SU-DHL-6 (cell line): ENCODE measurements around the gene NSMCE3.

Experiments
- CTCF ChIP-seq: fragments of 200-600 bp; sonication (generic); IDR thresholded peaks from one replicate; pipeline ENCODE4 v1.5.1; 2017; ENCODE audit warnings: antibody characterized with exemption, mild to moderate bottlenecking, low read length, moderate library complexity; ENCODE audit not compliant: insufficient read depth, poor library complexity, severe bottlenecking
- EZH2phosphoT487 ChIP-seq: fragments of 200-600 bp; sonication (generic), shearing (Covaris generic); conservative IDR thresholded peaks from 2 replicates; pipeline ENCODE4 v1.6.1; 2018; ENCODE audit warnings: mild to moderate bottlenecking, antibody characterized with exemption, low read length, moderate library complexity, mixed read lengths

GRCh38 chr15:29308299-29308698 is 38.7 kb upstream of the NSMCE3 start:
- no peak for TF ChIP-seq EZH2phosphoT487
- no peak for TF ChIP-seq CTCF
